ENCODE results near the gene CYB561D1. TPM values are rescaled to one million over a fixed set of nuclear protein-coding genes. Genes with fewer than 3 reads are reported as not detected.

The CYB561D1 gene
- total and polyA plus RNA-seq, 10 of the 15 experiments (the other 5 are each of a cell fraction or from before 2014, with no cell fraction given) = 0.68 to 9.0 (median 3.3) TPM

DNA sequence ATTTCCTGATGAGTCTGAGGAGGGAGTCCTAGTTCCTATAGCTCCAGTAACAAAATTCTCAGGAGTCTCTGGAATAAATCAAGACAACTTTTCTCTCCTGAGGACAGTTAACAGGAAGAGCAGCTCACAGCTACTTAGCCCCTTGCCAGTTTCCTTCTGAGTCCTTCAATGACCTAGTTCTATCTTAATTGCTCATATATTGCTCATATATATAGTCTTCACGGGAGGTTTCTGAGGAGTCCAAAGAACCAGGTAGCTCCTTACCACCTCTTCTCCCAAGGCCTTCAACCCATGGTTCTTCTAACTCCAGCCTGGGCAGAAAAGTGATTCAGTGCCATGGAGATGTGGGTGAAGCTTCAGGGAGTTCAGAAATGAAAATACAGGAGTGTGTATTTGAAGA is 11.1 kb downstream of the CYB561D1 start:
- Histone ChIP-seq H3K9me3 (replicated peaks; ENCODE audit: control insufficient read depth, insufficient read depth, low read length) (no peaks in the 10 kb centered on the region), H2AFZ (ENCODE audit: control insufficient read depth, low read depth, low read length) (no peak overlapping the region), H3K9ac (ENCODE audit: control insufficient read depth, insufficient read depth, low read length) (no peak overlapping the region), H3K27me3 (replicated peaks in 1 of 2; ENCODE audit: control insufficient read depth in 2 of 2, insufficient read depth in 2 of 2, low read length in 1 of 2) (no peaks in the 10 kb centered on the region), H4K20me1 (ENCODE audit: control insufficient read depth, insufficient read depth) (peaks cover 2% of the 10 kb centered on the region; the same call in 1 of the 2 replicates), H3K4me2 (ENCODE audit: control insufficient read depth, insufficient read depth) (no peak overlapping the region), H3K79me2 (ENCODE audit: control insufficient read depth, insufficient read depth, low read length) (no peaks in the 10 kb centered on the region), H3K36me3 (ENCODE audit: control insufficient read depth in 2 of 2, insufficient read depth in 2 of 2, low read length in 1 of 2) (peaks cover 0 to 8% of the 10 kb centered on the region in 2 experiments; a peak in 1 of 4 replicates), H3K4me1 (ENCODE audit: control insufficient read depth, insufficient read depth, low read length) (0 out of 2 replicates have a peak, but pooled peaks cover 2% of the 10 kb centered on the region), H3K4me3 (no peak overlapping the region), H3K27ac (ENCODE audit: control insufficient read depth, insufficient read depth) (no peak overlapping the region)
- ChIA-PET RAD21 (ENCODE audit: unreplicated experiment) (interaction anchor here (5.7 kb wide), 1 partner anchor 25 kb away, joined by 47 read pairs; no protein-coding TSS in a partner anchor), SMC1A (ENCODE audit: uncharacterized antibody, unreplicated experiment) (interaction anchor here (0.8 to 15.8 kb wide), 5 partner anchors 8 to 23 kb away, joined by 3 to 205 read pairs (median 5); partner anchors contain the start of gene CYB561D1), POLR2A (interaction anchor here (1.0 to 1.2 kb wide), 3 partner anchors 11 to 25 kb away, joined by 3 to 4 read pairs (median 4); partner anchors contain the start of gene CYB561D1), CTCF (interaction anchor here (1.1 to 26.7 kb wide), 4 partner anchors 9 to 135 kb away, joined by 3 to 1280 read pairs (median 122); partner anchors contain the start of genes CYB561D1 and GPR61)
- WGBS (ENCODE audit: insufficient coverage, insufficient replicate concordance, low lambda C conversion rate, missing lambda C conversion rate) = 0% methylated on average over 1 of the region's 1 CpG
- no TSS peak for BruUV-seq (replicated peaks)
- intact Hi-C loops (cut with micrococcal nuclease; ENCODE audit: unreplicated experiment) (no loop called here), in situ Hi-C loops (cut with MboI) (no loop called here)
- no peak for FAIRE-seq
- TF ChIP-seq CEBPB (IDR thresholded peaks at IDR 0.05; ENCODE audit: borderline replicate concordance in 1 of 2, low read depth in 2 of 2, low read length in 2 of 2) (no peak), JUNB (IDR thresholded peaks at IDR 0.05) (no peak), E2F8 (IDR thresholded peaks at IDR 0.05; ENCODE audit: low read depth, partially characterized antibody) (no peak), ZNF384 (IDR thresholded peaks at IDR 0.05; ENCODE audit: borderline replicate concordance, low read depth, low read length) (no peak)
- TF ChIP-seq, protein P1, sequence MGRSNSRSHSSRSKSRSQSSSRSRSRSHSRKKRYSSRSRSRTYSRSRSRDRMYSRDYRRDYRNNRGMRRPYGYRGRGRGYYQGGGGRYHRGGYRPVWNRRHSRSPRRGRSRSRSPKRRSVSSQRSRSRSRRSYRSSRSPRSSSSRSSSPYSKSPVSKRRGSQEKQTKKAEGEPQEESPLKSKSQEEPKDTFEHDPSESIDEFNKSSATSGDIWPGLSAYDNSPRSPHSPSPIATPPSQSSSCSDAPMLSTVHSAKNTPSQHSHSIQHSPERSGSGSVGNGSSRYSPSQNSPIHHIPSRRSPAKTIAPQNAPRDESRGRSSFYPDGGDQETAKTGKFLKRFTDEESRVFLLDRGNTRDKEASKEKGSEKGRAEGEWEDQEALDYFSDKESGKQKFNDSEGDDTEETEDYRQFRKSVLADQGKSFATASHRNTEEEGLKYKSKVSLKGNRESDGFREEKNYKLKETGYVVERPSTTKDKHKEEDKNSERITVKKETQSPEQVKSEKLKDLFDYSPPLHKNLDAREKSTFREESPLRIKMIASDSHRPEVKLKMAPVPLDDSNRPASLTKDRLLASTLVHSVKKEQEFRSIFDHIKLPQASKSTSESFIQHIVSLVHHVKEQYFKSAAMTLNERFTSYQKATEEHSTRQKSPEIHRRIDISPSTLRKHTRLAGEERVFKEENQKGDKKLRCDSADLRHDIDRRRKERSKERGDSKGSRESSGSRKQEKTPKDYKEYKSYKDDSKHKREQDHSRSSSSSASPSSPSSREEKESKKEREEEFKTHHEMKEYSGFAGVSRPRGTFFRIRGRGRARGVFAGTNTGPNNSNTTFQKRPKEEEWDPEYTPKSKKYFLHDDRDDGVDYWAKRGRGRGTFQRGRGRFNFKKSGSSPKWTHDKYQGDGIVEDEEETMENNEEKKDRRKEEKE (IDR thresholded peaks at IDR 0.05) = no peak
- TF ChIP-seq, protein P2, sequence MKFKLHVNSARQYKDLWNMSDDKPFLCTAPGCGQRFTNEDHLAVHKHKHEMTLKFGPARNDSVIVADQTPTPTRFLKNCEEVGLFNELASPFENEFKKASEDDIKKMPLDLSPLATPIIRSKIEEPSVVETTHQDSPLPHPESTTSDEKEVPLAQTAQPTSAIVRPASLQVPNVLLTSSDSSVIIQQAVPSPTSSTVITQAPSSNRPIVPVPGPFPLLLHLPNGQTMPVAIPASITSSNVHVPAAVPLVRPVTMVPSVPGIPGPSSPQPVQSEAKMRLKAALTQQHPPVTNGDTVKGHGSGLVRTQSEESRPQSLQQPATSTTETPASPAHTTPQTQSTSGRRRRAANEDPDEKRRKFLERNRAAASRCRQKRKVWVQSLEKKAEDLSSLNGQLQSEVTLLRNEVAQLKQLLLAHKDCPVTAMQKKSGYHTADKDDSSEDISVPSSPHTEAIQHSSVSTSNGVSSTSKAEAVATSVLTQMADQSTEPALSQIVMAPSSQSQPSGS (IDR thresholded peaks at IDR 0.05; ENCODE audit: low read length) = no peak
- TF ChIP-seq, protein P3, sequence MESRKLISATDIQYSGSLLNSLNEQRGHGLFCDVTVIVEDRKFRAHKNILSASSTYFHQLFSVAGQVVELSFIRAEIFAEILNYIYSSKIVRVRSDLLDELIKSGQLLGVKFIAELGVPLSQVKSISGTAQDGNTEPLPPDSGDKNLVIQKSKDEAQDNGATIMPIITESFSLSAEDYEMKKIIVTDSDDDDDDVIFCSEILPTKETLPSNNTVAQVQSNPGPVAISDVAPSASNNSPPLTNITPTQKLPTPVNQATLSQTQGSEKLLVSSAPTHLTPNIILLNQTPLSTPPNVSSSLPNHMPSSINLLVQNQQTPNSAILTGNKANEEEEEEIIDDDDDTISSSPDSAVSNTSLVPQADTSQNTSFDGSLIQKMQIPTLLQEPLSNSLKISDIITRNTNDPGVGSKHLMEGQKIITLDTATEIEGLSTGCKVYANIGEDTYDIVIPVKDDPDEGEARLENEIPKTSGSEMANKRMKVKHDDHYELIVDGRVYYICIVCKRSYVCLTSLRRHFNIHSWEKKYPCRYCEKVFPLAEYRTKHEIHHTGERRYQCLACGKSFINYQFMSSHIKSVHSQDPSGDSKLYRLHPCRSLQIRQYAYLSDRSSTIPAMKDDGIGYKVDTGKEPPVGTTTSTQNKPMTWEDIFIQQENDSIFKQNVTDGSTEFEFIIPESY (IDR thresholded peaks at IDR 0.05) = no peak
- TF ChIP-seq, protein P4, sequence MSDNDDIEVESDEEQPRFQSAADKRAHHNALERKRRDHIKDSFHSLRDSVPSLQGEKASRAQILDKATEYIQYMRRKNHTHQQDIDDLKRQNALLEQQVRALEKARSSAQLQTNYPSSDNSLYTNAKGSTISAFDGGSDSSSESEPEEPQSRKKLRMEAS (IDR thresholded peaks at IDR 0.05; ENCODE audit: low read depth, low read length) = no peak
- ATAC-seq = no peak
- DNase-seq (ENCODE audit: low read depth, low spot score) = no peak
